ENCODE results near the gene KRT73. TPM values are rescaled to one million over a fixed set of nuclear protein-coding genes. Genes with fewer than 3 reads are reported as not detected.

Gene KRT73
- total RNA-seq, 1 donor from 2014 or later = not detected

GRCh38 chr12:52585066-52585465, 33.3 kb downstream of the KRT73 start:
- Mint-ChIP-seq H3K36me3 (ENCODE audit: insufficient read depth) (no peaks in the 10 kb centered on the region), H3K4me3 (ENCODE audit: low read depth) (no peak overlapping the region), H3K27me3 (peaks cover 51% of the 10 kb centered on the region), H3K27ac (no peak overlapping the region), H3K4me1 (ENCODE audit: low read depth) (no peaks in the 10 kb centered on the region), H3K9me3 (ENCODE audit: low read depth) (no peaks in the 10 kb centered on the region)
- TF ChIP-seq CTCF (IDR thresholded peaks at IDR 0.05; ENCODE audit: unreplicated experiment) = no peak
- DNase-seq (ENCODE audit: low spot score, unreplicated experiment) = no peak

GRCh38 chr12:52584156-52584682, 34.1 kb downstream of the KRT73 start:
- Mint-ChIP-seq H3K9me3 (ENCODE audit: low read depth) (no peaks in the 10 kb centered on the region), H3K27ac (no peak overlapping the region), H3K36me3 (ENCODE audit: insufficient read depth) (no peaks in the 10 kb centered on the region), H3K4me3 (ENCODE audit: low read depth) (no peak overlapping the region), H3K4me1 (ENCODE audit: low read depth) (no peaks in the 10 kb centered on the region), H3K27me3 (peaks cover 53% of the 10 kb centered on the region)
- no peak for TF ChIP-seq CTCF (IDR thresholded peaks at IDR 0.05; ENCODE audit: unreplicated experiment)
- DNase-seq (ENCODE audit: low spot score, unreplicated experiment) = no peak

GRCh38 chr12:52582971-52583456, 35.3 kb downstream of the KRT73 start:
- no peaks in the 10 kb centered on the region for H3K36me3 Mint-ChIP-seq (ENCODE audit: insufficient read depth)
- TF ChIP-seq CTCF (IDR thresholded peaks at IDR 0.05; ENCODE audit: unreplicated experiment) = peak; percentile 77
- H3K4me3 Mint-ChIP-seq (ENCODE audit: low read depth) = no peak overlapping the region
- H3K27ac Mint-ChIP-seq = no peak overlapping the region
- peak; percentile 49 for DNase-seq (ENCODE audit: low spot score, unreplicated experiment)
- H3K27me3 Mint-ChIP-seq = peaks cover 56% of the 10 kb centered on the region
- no peaks in the 10 kb centered on the region for H3K4me1 Mint-ChIP-seq (ENCODE audit: low read depth)
- no peaks in the 10 kb centered on the region for H3K9me3 Mint-ChIP-seq (ENCODE audit: low read depth)

- TF ChIP-seq CTCF (IDR thresholded peaks at IDR 0.05; ENCODE audit: unreplicated experiment) = no peak
- DNase-seq (ENCODE audit: low spot score, unreplicated experiment) = no peak
- Mint-ChIP-seq H3K27ac (no peak overlapping the region), H3K27me3 (peaks cover 52% of the 10 kb centered on the region), H3K4me1 (ENCODE audit: low read depth) (no peaks in the 10 kb centered on the region), H3K4me3 (ENCODE audit: low read depth) (no peak overlapping the region), H3K9me3 (ENCODE audit: low read depth) (no peaks in the 10 kb centered on the region), H3K36me3 (ENCODE audit: insufficient read depth) (no peaks in the 10 kb centered on the region)
Measured at GRCh38 chr12:52582486-52582885, 35.9 kb downstream of the KRT73 start.

- Mint-ChIP-seq H3K4me3 (ENCODE audit: low read depth) (no peak overlapping the region), H3K9me3 (ENCODE audit: low read depth) (no peaks in the 10 kb centered on the region), H3K27me3 (peaks cover 46% of the 10 kb centered on the region), H3K27ac (no peak overlapping the region), H3K4me1 (ENCODE audit: low read depth) (no peaks in the 10 kb centered on the region), H3K36me3 (ENCODE audit: insufficient read depth) (no peaks in the 10 kb centered on the region)
- no peak for DNase-seq (ENCODE audit: low spot score, unreplicated experiment)
- no peak for TF ChIP-seq CTCF (IDR thresholded peaks at IDR 0.05; ENCODE audit: unreplicated experiment)
Measured at GRCh38 chr12:52581481-52581880, 36.9 kb downstream of the KRT73 start.
